LNCaP clone FGC (cell line): ENCODE results near the gene GADD45GIP1.
A peak's percentile ranks its signal among the peaks of the same experiment; 100 is the strongest.

Experiments used
- DNase-seq: peaks from one replicate; pipeline ENCODE4 v3.0.0-alpha.2; 2011; ENCODE audit warnings: low read depth
- H3K4me3 ChIP-seq: 2 replicates; pipeline ENCODE4 v1.5.1; 2011; ENCODE audit warnings: mild to moderate bottlenecking, low read depth, low read length, control low read depth
- TF ChIP-seq, protein P1 (sequence below): IDR thresholded peaks from 2 replicates; pipeline ENCODE4 v1.5.1; 2012; ENCODE audit warnings: mild to moderate bottlenecking; ENCODE audit not compliant: control insufficient read depth, insufficient read depth; ENCODE audit errors: extremely low read depth

GADD45GIP1 gene

DNA sequence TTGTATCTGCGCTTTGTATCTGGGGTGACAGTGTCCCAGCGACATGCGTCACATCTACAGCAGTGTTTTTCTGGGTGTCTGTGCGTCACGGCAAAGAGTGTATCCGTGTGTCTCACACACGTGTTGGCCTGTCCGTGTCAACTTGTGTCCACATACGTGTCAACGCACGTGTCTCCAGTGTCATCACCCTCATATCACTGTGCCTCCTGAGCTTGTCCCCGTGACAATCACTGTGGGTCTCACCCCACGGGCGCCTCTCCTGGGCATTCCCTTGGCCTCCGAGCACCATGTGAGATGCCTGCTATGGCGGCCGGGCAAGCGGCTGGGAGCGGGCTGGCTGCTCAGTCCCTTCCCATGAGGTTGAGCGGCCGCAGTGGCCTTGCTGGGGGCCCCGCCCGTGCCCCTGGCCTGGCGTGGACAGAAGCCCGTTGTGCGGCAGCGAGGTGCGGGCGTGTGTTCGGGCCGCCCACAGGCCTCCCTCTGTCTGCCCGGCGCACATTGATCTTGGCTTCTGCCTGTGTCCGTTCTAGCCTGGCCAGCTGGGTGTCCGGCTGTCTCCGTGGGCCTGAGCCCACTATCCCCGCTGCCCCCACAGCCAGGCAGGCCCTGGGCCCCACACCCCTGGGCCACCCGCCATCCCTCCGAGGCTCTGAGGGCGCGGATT is 44.6 kb upstream of the GADD45GIP1 start:
- TF ChIP-seq, protein P1, sequence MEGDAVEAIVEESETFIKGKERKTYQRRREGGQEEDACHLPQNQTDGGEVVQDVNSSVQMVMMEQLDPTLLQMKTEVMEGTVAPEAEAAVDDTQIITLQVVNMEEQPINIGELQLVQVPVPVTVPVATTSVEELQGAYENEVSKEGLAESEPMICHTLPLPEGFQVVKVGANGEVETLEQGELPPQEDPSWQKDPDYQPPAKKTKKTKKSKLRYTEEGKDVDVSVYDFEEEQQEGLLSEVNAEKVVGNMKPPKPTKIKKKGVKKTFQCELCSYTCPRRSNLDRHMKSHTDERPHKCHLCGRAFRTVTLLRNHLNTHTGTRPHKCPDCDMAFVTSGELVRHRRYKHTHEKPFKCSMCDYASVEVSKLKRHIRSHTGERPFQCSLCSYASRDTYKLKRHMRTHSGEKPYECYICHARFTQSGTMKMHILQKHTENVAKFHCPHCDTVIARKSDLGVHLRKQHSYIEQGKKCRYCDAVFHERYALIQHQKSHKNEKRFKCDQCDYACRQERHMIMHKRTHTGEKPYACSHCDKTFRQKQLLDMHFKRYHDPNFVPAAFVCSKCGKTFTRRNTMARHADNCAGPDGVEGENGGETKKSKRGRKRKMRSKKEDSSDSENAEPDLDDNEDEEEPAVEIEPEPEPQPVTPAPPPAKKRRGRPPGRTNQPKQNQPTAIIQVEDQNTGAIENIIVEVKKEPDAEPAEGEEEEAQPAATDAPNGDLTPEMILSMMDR, result no peak
- no peak for DNase-seq
- H3K4me3 ChIP-seq, result peak overlapping the region; percentile 48

- TF ChIP-seq, protein P1, result no peak
- H3K4me3 ChIP-seq, result peak overlapping the region; percentile 48
- DNase-seq, result no peak
These were observed 44.1 kb upstream of the GADD45GIP1 start for GRCh38 chr19:13001166-13001501.

GRCh38 chr19:12997967-12998940 is 41.2 kb upstream of the GADD45GIP1 start:
- no peak for DNase-seq
- TF ChIP-seq, protein P1, result no peak
- peak overlapping the region; percentile 86 for H3K4me3 ChIP-seq

DNA sequence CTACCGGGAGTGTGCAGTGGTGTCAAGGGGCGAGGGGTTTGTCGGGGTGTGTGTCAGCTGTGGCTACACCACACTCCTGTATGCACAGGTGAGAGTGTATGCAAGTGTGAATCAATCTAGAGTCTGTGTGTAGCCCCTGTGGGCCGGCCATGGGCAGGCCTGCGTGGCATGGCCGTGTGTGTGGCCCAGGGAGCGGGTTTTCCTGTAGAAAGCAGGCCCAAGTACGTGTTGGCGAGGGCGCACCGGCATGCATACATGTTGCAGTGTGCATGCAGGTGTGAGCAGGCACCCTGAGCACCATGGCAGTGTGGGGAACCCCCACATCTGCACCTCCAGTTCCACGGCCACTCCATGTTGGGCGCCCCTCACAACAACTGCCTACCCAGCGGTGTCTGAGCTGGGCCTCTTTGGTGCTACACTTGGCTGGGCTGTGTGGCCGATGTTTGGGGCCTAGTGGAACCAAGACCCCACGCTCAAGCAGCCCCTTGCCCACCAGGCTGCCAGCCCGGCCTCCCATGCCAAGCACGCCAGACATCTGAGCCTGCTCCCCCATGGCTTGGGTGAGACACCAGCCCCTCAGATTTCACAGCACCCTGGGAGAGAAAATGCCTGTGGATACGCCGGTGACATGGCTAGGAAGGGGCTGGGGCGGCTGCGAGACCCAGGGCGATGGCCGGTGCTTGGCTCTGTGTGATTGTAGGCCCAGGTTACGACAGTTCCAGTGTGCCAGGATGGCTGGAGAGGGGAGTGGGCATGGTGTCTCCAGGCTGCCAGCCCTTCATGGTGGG is 40.4 kb upstream of the GADD45GIP1 start:
- DNase-seq, result no peak
- peak overlapping the region; percentile 86 for H3K4me3 ChIP-seq
- TF ChIP-seq, protein P1, result no peak

- H3K4me3 ChIP-seq, result peak overlapping the region; percentile 86
- no peak for DNase-seq
- TF ChIP-seq, protein P1, result peak; percentile 44
These were observed 39.5 kb upstream of the GADD45GIP1 start for GRCh38 chr19:12996406-12997094.
